ENCODE results near the gene FHOD3.

Gene FHOD3

GRCh38 chr18:36378205-36378604 is 80.7 kb downstream of the FHOD3 start:
- DNase-seq (ENCODE audit: low read depth in 2 of 3, low spot score in 2 of 3): no peak

GRCh38 chr18:36379435-36379984 is 82.0 kb downstream of the FHOD3 start:
- DNase-seq (ENCODE audit: low read depth in 2 of 3, low spot score in 2 of 3): no peak

DNA sequence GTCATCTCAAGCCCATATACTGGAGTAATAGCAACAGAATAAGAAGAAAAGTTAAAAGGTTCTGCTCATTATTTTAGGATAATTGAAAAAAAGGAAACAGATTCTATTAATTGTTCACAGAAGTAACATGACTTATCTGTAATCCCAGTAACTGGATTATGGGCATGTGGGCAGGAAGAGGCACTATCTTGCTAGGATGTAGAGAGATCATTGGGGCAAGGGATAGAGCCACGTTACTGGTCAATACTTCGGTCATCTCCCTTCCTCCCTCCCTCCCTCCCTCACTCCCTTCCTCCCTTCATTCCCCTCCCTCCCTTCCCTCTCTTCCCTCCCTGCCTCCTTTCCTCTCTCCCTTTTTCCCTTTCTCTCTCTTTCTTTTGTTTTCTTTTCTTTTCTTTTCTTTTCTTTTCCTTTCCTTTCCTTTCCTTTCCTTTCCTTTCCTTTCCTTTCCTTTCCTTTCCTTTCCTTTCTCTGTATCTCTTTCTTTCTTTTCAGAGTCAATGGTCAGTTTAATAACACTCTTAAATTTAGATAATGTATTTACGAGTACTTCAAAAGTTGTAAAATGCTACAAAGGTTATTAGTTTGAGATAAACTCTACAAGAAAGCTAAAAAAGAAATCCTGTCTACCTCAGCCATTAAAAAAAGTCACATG is 82.8 kb downstream of the FHOD3 start:
- DNase-seq (ENCODE audit: low read depth in 2 of 3, low spot score in 2 of 3): no peak

DNA sequence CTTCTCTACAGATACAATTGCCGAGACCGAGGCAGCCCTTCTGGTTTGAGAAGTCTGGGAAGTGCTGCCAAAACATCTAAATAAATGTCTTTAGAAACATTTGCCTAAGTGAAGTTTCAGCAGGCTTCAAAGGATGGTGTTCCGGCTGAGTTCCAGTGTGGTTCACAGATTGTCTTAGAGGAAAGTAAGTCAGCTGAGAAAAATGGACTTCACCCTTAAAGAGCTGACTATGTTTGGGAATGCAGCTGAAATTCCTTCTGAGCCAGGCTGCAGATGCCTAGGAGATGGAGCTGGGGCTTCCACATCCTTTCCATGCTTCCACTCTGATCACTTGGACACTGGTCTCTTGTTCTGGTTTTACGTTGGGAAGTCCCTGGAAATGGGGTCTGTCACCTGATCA is 83.6 kb downstream of the FHOD3 start:
- DNase-seq (ENCODE audit: low read depth in 2 of 3, low spot score in 2 of 3): no peak

- no peak for DNase-seq (ENCODE audit: low read depth in 2 of 3, low spot score in 2 of 3)
Measured at GRCh38 chr18:36382854-36383253, 85.3 kb downstream of the FHOD3 start.

- DNase-seq (ENCODE audit: low read depth in 2 of 3, low spot score in 2 of 3): no peak
Measured at GRCh38 chr18:36386150-36386920, 88.8 kb downstream of the FHOD3 start.

DNA sequence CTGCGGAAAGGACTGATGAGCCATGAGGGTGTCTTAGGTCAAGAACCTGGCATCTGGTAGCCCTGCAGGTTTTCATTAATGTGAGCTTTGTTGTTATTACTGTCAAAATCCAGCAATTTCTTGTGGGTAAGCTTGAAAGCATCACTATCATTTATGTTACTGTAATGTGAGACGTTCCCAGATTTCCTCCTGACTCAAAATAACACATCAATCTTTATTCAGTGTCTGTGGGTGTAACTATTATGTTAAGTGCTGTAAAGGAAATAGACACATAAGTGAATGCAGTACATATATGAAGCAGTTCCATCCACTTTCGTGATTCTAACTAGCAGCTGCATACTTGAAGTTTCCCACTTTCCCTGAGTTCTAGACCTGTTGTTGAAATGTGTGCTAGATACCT is 89.8 kb downstream of the FHOD3 start:
- DNase-seq (ENCODE audit: low read depth in 2 of 3, low spot score in 2 of 3): no peak

DNA sequence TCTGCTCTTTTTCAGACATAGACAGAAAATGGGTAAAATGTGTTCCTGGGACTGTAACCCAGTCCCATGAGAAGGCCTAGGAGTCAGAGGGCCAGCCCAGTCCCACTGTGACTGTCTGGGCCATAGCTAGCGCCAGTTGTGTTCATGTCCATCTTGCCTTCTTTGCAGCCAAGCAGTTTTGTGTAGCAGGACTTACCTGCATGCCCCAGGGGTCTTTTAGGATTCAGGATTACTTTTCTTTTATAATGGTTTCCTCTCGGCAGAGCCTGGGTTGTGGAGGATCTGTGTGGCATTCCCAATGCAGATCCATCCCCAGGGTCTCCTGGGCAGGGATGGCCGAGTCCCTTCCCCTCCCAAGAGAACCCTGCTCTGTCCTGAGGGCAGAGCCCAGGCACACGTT is 90.8 kb downstream of the FHOD3 start:
- DNase-seq (ENCODE audit: low read depth in 2 of 3, low spot score in 2 of 3): no peak

DNA sequence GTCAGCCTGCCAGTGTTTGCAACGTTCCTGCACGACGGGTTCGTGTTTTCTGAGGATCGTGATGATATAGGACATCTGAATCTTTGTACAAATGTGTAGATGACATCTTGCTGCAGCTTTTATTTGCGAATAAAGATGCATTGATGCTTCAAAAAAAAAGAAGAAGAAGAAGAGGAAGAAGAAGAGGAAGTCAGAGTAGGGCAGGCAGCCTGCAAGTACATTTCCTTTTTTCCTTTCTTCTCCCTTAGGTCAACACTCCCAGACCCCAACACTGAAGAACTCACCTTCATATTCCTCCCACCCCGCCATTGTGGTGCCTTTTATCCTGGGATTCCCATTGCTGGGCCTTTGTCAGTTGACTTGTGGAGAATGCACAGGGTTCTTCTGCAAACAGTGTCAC is 91.5 kb downstream of the FHOD3 start:
- DNase-seq (ENCODE audit: low read depth in 2 of 3, low spot score in 2 of 3): no peak

GRCh38 chr18:36389811-36390581 is 92.5 kb downstream of the FHOD3 start:
- no peak for DNase-seq (ENCODE audit: low read depth in 2 of 3, low spot score in 2 of 3)

DNA sequence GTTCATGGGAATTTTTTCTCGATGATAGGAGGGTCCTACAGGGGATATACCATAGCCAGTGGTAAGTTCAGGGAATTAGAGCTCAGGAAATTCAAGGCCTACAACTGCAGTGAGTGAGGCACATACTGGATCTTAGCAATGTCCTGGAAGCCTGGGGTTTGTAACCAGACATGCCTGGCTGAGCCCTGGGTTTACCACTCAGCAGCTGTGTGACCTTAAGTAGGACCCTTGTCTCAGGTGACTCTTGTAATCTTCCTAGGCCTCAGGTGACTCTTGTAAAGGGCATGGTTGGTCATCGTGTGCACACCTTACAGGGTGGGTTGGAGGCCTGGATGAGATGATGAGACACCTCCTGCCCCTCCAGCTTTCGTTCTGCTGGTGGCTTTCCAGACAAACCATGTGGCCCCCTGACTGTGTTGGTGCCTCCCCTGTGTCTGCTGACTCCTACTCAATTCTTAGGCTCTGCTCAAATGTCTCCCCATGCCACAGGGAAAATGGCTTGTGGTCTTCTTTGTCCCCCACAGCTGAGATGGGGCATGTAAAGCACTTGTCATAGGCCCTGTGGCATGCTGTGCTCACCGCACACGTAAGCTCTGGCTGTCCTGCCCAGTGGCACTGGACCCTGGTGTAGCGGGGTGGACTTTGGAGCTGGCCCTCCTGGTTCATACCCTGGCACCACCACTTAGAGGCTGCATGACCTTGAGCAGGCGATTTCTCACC is 94.1 kb downstream of the FHOD3 start:
- no peak for DNase-seq (ENCODE audit: low read depth in 2 of 3, low spot score in 2 of 3)

GRCh38 chr18:36392164-36392978 is 94.9 kb downstream of the FHOD3 start:
- DNase-seq (ENCODE audit: low read depth in 2 of 3, low spot score in 2 of 3): no peak

- no peak for DNase-seq (ENCODE audit: low read depth in 2 of 3, low spot score in 2 of 3)
Measured at GRCh38 chr18:36392979-36393287, 95.4 kb downstream of the FHOD3 start.

DNA sequence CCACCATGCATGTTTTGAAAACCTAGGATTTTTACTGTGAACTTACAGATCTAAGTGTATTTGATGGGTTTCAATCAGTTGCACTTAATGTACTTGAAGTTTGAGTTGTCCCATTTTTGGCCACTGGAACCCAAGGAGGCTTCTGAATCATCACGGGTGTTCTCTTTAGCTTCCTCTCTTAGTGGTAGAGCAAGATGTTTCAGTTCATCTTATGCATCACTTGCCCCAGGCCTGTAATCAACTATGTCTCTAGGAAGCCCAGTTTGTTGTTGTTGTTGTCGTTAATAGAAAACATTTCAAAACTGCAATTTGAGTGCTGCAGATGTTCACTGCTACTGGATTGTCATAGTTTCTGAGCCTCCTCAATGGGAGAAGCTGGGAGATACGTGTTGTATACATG is 97.0 kb downstream of the FHOD3 start:
- no peak for DNase-seq (ENCODE audit: low read depth in 2 of 3, low spot score in 2 of 3)

DNA sequence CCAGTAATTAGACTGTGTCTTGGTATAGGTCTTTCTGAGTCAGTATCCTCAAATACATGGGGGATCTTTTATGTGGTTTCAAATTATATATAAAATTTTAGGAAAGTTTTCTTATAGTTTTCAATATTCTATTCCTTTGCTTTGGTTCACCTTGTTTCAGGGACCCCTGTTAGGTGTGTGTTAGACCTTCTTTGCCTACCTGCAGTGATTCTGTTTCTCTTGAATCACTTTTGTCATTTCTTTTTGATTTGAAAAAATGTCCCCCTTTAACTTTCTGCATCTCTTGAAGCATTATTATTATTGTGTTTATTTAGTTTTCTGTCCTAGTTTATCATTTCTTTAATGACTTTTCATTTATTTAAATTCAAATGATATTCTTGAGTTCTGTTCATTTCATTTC is 98.7 kb downstream of the FHOD3 start:
- no peak for DNase-seq (ENCODE audit: low read depth in 2 of 3, low spot score in 2 of 3)

DNA sequence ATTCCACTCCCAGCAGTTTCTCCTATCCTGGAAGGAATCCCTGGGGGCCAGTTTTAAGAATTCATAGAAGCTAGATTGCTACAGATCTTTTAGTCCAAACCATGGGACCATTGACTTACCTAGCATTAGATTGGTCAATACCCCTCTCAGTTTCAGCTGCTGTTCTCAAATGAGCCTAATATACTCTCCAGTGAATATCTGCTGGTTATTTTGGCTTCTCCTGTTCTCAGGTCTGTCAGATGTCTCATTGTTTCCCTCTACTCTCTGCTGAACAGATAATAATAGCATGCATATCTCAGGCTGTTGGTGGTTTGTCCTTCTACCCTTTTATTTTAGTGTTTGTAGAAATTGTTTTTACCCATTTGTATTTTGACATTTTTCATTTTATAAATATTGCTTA is 99.5 kb downstream of the FHOD3 start:
- DNase-seq (ENCODE audit: low read depth in 2 of 3, low spot score in 2 of 3): no peak

- no peak for DNase-seq (ENCODE audit: low read depth in 2 of 3, low spot score in 2 of 3)
Measured at GRCh38 chr18:36398419-36398818, 100.9 kb downstream of the FHOD3 start.

GRCh38 chr18:36399055-36399454 is 101.5 kb downstream of the FHOD3 start:
- no peak for DNase-seq (ENCODE audit: low read depth in 2 of 3, low spot score in 2 of 3)

GRCh38 chr18:36401462-36401861 is 103.9 kb downstream of the FHOD3 start:
- DNase-seq (ENCODE audit: low read depth in 2 of 3, low spot score in 2 of 3): no peak

GRCh38 chr18:36402765-36403396 is 105.4 kb downstream of the FHOD3 start:
- no peak for DNase-seq (ENCODE audit: low read depth in 2 of 3, low spot score in 2 of 3)
